Medulla oblongata (tissue), 1 donor: ENCODE measurements around the gene CACNA1C.

ENCODE experiments used
- DNase-seq: peaks from one replicate; pipeline ENCODE4 v3.0.0-alpha.2; 2015; ENCODE audit errors: extremely low spot score

CACNA1C gene

GRCh38 chr12:2322554-2323120 lies 269.9 kb downstream of the CACNA1C start:
- no peak for DNase-seq

- no peak for DNase-seq
These were observed 270.9 kb downstream of the CACNA1C start for GRCh38 chr12:2323532-2324255.

GRCh38 chr12:2324387-2324786 lies 271.6 kb downstream of the CACNA1C start:
- DNase-seq = no peak

GRCh38 chr12:2325519-2325918 lies 272.7 kb downstream of the CACNA1C start:
- no peak for DNase-seq

- no peak for DNase-seq
These were observed 273.7 kb downstream of the CACNA1C start for GRCh38 chr12:2326470-2326869.

- DNase-seq = no peak
These were observed 275.9 kb downstream of the CACNA1C start for GRCh38 chr12:2328661-2329060.

GRCh38 chr12:2329661-2330210 lies 276.9 kb downstream of the CACNA1C start:
- no peak for DNase-seq

GRCh38 chr12:2332236-2332635 lies 279.4 kb downstream of the CACNA1C start:
- DNase-seq = no peak

GRCh38 chr12:2332947-2333346 lies 280.2 kb downstream of the CACNA1C start:
- DNase-seq = no peak

- DNase-seq = peak; percentile 9
These were observed 280.9 kb downstream of the CACNA1C start for GRCh38 chr12:2333491-2334195.

GRCh38 chr12:2334271-2334670 lies 281.5 kb downstream of the CACNA1C start:
- DNase-seq = peak; percentile 71

- DNase-seq = no peak
These were observed 281.9 kb downstream of the CACNA1C start for GRCh38 chr12:2334689-2335088.

- no peak for DNase-seq
These were observed 282.3 kb downstream of the CACNA1C start for GRCh38 chr12:2335109-2335508.

GRCh38 chr12:2335513-2335912 lies 282.7 kb downstream of the CACNA1C start:
- no peak for DNase-seq

- DNase-seq = no peak
These were observed 283.1 kb downstream of the CACNA1C start for GRCh38 chr12:2335916-2336315.

GRCh38 chr12:2336409-2336829 lies 283.6 kb downstream of the CACNA1C start:
- no peak for DNase-seq

GRCh38 chr12:2337031-2338010 lies 284.5 kb downstream of the CACNA1C start:
- no peak for DNase-seq

GRCh38 chr12:2338381-2338780 lies 285.6 kb downstream of the CACNA1C start:
- no peak for DNase-seq

GRCh38 chr12:2338991-2339431 lies 286.2 kb downstream of the CACNA1C start:
- DNase-seq = no peak

GRCh38 chr12:2341051-2341751 lies 288.4 kb downstream of the CACNA1C start:
- no peak for DNase-seq

GRCh38 chr12:2341871-2342270 lies 289.1 kb downstream of the CACNA1C start:
- no peak for DNase-seq
